ENCODE measurements around the gene SLC25A21.

Gene SLC25A21

DNA sequence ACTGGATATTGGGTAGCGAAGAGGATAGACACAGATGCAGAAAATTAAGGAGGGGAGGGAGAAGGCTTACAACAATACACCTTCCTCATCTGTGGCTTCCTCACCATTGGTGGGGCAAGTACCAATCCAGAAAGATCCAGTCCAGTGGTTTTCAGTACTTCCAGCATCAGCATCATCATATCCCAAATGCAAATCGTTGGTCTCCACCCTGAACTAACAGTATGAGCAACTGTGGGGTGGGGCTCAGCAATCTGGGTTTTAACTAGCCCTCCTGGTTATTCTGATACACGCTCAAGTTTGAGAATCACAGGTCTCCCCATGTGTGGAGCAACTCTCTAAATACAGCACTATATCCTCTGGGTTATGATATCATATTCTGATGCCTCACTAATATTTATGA is 317.0 kb downstream of the SLC25A21 start:
- no peak for DNase-seq (ENCODE audit: extremely low read depth, low read depth)
- TF ChIP-seq, protein P1, sequence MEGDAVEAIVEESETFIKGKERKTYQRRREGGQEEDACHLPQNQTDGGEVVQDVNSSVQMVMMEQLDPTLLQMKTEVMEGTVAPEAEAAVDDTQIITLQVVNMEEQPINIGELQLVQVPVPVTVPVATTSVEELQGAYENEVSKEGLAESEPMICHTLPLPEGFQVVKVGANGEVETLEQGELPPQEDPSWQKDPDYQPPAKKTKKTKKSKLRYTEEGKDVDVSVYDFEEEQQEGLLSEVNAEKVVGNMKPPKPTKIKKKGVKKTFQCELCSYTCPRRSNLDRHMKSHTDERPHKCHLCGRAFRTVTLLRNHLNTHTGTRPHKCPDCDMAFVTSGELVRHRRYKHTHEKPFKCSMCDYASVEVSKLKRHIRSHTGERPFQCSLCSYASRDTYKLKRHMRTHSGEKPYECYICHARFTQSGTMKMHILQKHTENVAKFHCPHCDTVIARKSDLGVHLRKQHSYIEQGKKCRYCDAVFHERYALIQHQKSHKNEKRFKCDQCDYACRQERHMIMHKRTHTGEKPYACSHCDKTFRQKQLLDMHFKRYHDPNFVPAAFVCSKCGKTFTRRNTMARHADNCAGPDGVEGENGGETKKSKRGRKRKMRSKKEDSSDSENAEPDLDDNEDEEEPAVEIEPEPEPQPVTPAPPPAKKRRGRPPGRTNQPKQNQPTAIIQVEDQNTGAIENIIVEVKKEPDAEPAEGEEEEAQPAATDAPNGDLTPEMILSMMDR (IDR thresholded peaks at IDR 0.05; ENCODE audit: low read depth, low read length, missing control alignments) = no peak
- H3K4me3 ChIP-seq (replicated peaks; ENCODE audit: low read depth, low read length) = no peak overlapping the region

DNA sequence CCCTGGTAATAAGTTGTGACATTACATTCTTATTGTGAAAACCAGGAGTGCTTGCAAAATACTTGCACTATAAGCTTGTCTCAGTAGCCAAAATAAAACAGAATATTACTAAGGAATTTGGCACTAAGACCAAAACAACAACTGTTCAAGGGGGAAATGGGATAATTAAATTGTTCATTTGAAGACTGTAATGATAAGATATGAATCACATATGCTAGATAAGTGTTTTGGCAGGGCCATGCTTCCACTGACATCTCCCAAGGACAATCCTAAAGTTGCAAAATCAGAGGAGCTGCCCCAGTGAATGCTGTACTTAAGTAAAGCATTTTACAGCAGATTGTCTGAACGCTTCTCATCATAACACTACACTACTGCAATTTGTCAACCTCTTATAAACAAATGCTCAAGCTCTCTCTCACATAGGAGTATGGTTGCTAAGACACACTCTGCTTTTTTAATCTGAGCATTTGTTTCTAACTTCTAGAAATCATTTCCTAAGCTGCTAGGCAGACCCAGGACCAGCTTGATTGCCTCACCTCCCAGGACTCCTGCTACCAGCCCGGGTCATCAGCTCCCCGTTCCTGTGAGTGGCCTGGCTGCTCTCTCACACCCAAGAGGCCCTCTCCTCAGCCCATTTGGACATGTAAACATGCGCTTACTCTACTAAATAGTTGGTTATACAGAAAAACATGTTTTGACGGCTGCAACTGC is 319.3 kb downstream of the SLC25A21 start:
- H3K4me3 ChIP-seq (replicated peaks; ENCODE audit: low read depth, low read length) = no peak overlapping the region
- no peak for DNase-seq (ENCODE audit: extremely low read depth, low read depth)
- TF ChIP-seq, protein P1 (IDR thresholded peaks at IDR 0.05; ENCODE audit: low read depth, low read length, missing control alignments) = no peak

DNA sequence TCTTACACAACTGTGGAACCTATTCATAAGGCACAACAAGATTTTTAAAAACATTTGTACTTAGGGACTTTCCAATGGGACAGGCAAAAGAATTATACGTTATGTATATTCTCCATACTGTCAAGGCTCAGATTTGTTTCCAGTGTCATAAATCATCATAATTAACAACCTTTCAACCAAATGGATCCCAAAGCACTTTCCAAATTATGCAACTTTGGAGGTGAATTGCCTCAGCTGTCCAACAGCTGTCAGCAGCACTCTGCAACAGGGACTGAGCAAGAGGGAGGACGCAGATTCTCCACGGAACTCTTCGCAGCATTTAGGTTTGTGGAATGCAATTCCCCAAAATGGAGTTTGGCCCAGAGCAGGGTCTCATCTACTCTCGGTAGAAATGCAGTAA is 324.2 kb downstream of the SLC25A21 start:
- no peak overlapping the region for H3K4me3 ChIP-seq (replicated peaks; ENCODE audit: low read depth, low read length)
- TF ChIP-seq, protein P1 (IDR thresholded peaks at IDR 0.05; ENCODE audit: low read depth, low read length, missing control alignments) = no peak
- DNase-seq (ENCODE audit: extremely low read depth, low read depth) = no peak

DNA sequence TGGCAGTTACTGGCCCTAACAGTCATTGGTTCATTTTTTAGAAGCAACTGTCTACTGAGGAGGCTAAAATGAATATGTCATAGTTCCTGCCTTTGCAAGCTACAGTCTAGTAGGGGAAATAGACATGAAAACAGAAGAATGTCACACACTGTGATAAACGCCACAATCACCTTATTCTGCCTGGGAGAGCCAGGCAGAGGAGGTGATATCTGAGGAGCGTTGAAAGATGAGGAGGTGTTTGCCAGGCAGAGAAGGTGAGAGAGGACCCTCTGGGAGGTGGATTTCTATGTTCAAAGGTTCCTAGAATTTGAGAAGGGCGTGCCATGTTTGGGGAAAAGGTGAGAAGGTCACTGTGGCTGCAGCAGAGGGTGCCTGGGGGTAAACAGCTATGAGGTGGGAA is 325.0 kb downstream of the SLC25A21 start:
- DNase-seq (ENCODE audit: extremely low read depth, low read depth) = no peak
- TF ChIP-seq, protein P1 (IDR thresholded peaks at IDR 0.05; ENCODE audit: low read depth, low read length, missing control alignments) = no peak
- no peak overlapping the region for H3K4me3 ChIP-seq (replicated peaks; ENCODE audit: low read depth, low read length)

DNA sequence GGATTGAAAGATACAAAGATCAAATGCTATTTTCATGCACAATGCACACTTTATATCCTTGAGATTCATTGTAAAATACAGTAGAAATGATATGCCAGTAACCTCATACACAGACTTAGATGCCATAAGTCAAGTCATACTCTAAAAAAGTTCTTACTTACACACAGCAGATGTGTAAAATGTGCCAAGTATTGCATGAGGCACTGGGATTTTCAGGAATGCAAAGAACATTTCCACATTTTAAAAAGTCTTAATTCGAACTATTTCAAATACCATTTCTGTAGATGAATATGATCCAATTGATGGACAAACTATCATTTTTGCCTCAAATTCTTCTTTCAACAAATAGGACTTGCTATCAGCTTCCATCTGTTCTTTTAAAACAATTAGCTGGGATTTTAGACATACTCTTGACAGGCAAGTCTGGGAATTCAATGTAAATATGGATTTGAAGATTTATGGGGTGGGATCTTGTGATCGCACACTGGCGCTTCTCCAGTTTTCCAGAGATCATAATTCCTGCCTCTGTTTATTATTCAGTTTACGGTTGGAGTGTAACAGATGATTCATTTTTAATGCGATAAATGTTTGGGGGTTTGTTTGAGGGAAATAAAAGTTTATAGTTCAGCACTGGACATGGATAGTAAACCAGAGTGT is 326.9 kb downstream of the SLC25A21 start:
- no peak overlapping the region for H3K4me3 ChIP-seq (replicated peaks; ENCODE audit: low read depth, low read length)
- no peak for DNase-seq (ENCODE audit: extremely low read depth, low read depth)
- TF ChIP-seq, protein P1 (IDR thresholded peaks at IDR 0.05; ENCODE audit: low read depth, low read length, missing control alignments) = no peak

DNA sequence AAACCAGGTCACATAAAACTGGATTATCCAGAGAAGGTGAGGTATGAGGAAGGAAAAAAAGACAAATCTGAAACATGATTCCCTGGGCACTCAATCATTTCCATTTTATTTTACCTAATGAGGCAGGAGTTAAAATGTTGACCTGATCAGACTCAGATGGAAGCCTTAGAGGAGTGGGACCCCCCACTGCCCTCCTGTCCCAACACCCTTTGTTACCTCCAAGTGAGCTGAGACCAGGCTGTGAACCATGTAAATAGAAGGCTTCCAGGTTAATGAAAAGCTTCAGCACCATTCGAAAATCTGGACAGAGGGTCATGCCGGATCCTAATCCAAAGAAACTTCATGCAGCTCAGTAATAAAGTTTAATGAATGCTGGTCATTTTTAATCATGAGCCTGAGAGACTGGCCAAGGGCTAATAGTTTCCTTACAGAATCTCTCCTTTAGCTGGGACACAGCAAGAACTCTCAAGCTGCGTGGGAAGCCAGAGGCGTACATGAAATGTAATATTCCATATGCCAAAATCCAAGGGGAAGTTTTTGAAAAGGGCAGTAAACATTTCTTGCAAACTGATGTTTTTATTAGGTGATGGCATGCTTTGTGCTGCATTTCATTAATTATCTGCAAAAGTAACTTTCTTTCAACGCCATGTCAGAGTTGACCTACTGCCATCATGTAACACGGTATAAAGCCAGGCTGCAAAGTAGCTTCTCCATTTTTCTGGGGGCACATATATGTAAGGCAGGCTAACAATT is 327.8 kb downstream of the SLC25A21 start:
- no peak for DNase-seq (ENCODE audit: extremely low read depth, low read depth)
- H3K4me3 ChIP-seq (replicated peaks; ENCODE audit: low read depth, low read length) = no peak overlapping the region
- TF ChIP-seq, protein P1 (IDR thresholded peaks at IDR 0.05; ENCODE audit: low read depth, low read length, missing control alignments) = no peak

Measured in HFF-Myc (cell line).